Omental fat pad (tissue), 4 donors: ENCODE results near the gene BBS1. TPM values are rescaled to one million over a fixed set of nuclear protein-coding genes. Genes with fewer than 3 reads are reported as not detected.
A peak's percentile ranks its signal among the peaks of the same experiment; 100 is the strongest.

ENCODE experiments used
- ATAC-seq: fragments of 150-250 bp; one replicate; pipeline ENCODE4 v1.9.1; 2016; ENCODE audit warnings: mild to moderate bottlenecking, moderate library complexity; ENCODE audit not compliant: low FRiP score
- DNase-seq: peaks from one replicate; pipeline ENCODE4 v3.0.0-alpha.2; 2019; ENCODE audit warnings: low spot score
- CTCF ChIP-seq, 3 donors: fragments of 450-650 bp; IDR thresholded peaks; one replicate each; pipeline ENCODE4 v1.5.1; 2016 to 2017; ENCODE audit warnings: antibody characterized with exemption in 3 of 3, mild to moderate bottlenecking in 3 of 3, moderate library complexity in 2 of 3
- total RNA-seq, 4 donors: library from RNA; depleted of rRNA; stranded (reverse); fragments of >200 nt; gene quantifications; one replicate each; pipeline ENCODE4 v1.1.0, GENCODE V29; 2016

Gene BBS1
- total RNA-seq, 4 donors from 2014 or later, result 35.5 to 71.9 (median 37.9) TPM

GRCh38 chr11:66467034-66467659, 43.3 kb upstream of the BBS1 start:
- TF ChIP-seq CTCF (IDR thresholded peaks at IDR 0.05), result peak in 1 of 3 donors; percentile 19

GRCh38 chr11:66467756-66468155, 42.7 kb upstream of the BBS1 start:
- no peak for TF ChIP-seq CTCF (IDR thresholded peaks at IDR 0.05)
- DNase-seq (no peak), ATAC-seq (no peak)

More at GRCh38 chr11:66467034-66467659, 43.3 kb upstream of the BBS1 start:
- ATAC-seq, result peak; percentile 55
- DNase-seq, result no peak

GRCh38 chr11:66468691-66469090, 41.7 kb upstream of the BBS1 start:
- ATAC-seq, result no peak
- DNase-seq, result no peak
- TF ChIP-seq CTCF (IDR thresholded peaks at IDR 0.05), result no peak

GRCh38 chr11:66469441-66469840, 41.0 kb upstream of the BBS1 start:
- no peak for ATAC-seq
- TF ChIP-seq CTCF (IDR thresholded peaks at IDR 0.05), result no peak
- no peak for DNase-seq

- TF ChIP-seq CTCF (IDR thresholded peaks at IDR 0.05), result no peak
- no peak for DNase-seq
- no peak for ATAC-seq
These were observed 40.4 kb upstream of the BBS1 start for GRCh38 chr11:66470015-66470414.

GRCh38 chr11:66471142-66471541, 39.3 kb upstream of the BBS1 start:
- TF ChIP-seq CTCF (IDR thresholded peaks at IDR 0.05), result no peak
- DNase-seq, result no peak
- ATAC-seq, result no peak

GRCh38 chr11:66472054-66472453, 38.4 kb upstream of the BBS1 start:
- DNase-seq (no peak), ATAC-seq (no peak)
- TF ChIP-seq CTCF (IDR thresholded peaks at IDR 0.05), result no peak
